Liver (tissue), 3 donors: ENCODE results near the gene GRM1.

Experiments
- FOXA1 ChIP-seq: IDR thresholded peaks from 2 replicates; pipeline ENCODE4 v1.6.1; 2016; ENCODE audit warnings: antibody characterized with exemption
- GABPA ChIP-seq, 2 donors: IDR thresholded peaks in 1 of 2; conservative IDR thresholded peaks in 1 of 2; 2 replicates each; pipeline ENCODE4 v1.6.1; 2016; ENCODE audit warnings: antibody characterized with exemption in 2 of 2, mild to moderate bottlenecking in 1 of 2, moderate library complexity in 1 of 2
- HNF4A ChIP-seq, 2 donors: conservative IDR thresholded peaks; 2 replicates each; pipeline ENCODE4 v1.6.1; 2016; ENCODE audit warnings: antibody characterized with exemption in 2 of 2, mild to moderate bottlenecking in 2 of 2
- HNF4G ChIP-seq: IDR thresholded peaks from 2 replicates; pipeline ENCODE4 v1.6.1; 2016; ENCODE audit warnings: antibody characterized with exemption
- JUND ChIP-seq, 2 donors: IDR thresholded peaks; 2 replicates each; pipeline ENCODE4 v1.6.1; 2016; ENCODE audit warnings: antibody characterized with exemption in 2 of 2
- RAD21 ChIP-seq, 2 donors: IDR thresholded peaks; 2 replicates each; pipeline ENCODE4 v1.6.1; 2016; ENCODE audit warnings: antibody characterized with exemption in 2 of 2, mild to moderate bottlenecking in 2 of 2
- SP1 ChIP-seq: IDR thresholded peaks from 2 replicates; pipeline ENCODE4 v1.6.1; 2018; ENCODE audit warnings: antibody characterized with exemption, mild to moderate bottlenecking
- TAF1 ChIP-seq: conservative IDR thresholded peaks from 2 replicates; pipeline ENCODE4 v1.6.1; 2016; ENCODE audit warnings: antibody characterized with exemption, mild to moderate bottlenecking
- YY1 ChIP-seq: IDR thresholded peaks from 2 replicates; pipeline ENCODE4 v1.6.1; 2016; ENCODE audit warnings: antibody characterized with exemption, mild to moderate bottlenecking
- TF ChIP-seq, protein P1 (sequence below): fragments of 150-350 bp; IDR thresholded peaks from 2 replicates; pipeline ENCODE4 v1.5.1; 2017; ENCODE audit warnings: improper control_type of control experiment, low read depth, low read length; ENCODE audit not compliant: missing input control
- TF ChIP-seq, protein P2 (sequence below): IDR thresholded peaks from 2 replicates; pipeline ENCODE4 v1.6.1; 2016; ENCODE audit warnings: antibody characterized with exemption
- TF ChIP-seq, protein P3 (sequence below): IDR thresholded peaks from 2 replicates; pipeline ENCODE4 v1.6.1; 2016; ENCODE audit warnings: antibody characterized with exemption, mild to moderate bottlenecking
- TF ChIP-seq, protein P4 (sequence below): IDR thresholded peaks from 2 replicates; pipeline ENCODE4 v1.6.1; 2016; ENCODE audit warnings: antibody characterized with exemption
- donor health status: healthy.
- donor health status: healthy.

DNA sequence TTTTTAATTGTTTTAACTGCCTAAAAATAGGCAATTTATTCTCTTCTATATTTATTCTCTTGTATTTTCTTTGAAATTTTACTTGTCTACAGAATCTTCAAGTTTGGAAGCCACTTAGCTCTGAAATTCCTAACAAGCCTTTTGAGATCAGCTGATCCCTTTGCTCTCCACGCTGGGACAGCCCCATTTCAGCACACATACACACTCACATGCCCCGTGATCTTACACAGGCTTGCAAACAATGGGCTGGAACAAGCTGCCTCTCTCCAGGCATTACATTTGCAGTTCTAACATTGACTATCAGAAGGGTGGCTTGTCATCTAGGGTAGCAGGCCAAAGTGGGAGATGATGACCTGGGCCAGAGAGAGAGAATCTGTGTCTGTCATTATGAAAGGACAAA is 452.7 kb downstream of the GRM1 start:
- TF ChIP-seq, protein P1, sequence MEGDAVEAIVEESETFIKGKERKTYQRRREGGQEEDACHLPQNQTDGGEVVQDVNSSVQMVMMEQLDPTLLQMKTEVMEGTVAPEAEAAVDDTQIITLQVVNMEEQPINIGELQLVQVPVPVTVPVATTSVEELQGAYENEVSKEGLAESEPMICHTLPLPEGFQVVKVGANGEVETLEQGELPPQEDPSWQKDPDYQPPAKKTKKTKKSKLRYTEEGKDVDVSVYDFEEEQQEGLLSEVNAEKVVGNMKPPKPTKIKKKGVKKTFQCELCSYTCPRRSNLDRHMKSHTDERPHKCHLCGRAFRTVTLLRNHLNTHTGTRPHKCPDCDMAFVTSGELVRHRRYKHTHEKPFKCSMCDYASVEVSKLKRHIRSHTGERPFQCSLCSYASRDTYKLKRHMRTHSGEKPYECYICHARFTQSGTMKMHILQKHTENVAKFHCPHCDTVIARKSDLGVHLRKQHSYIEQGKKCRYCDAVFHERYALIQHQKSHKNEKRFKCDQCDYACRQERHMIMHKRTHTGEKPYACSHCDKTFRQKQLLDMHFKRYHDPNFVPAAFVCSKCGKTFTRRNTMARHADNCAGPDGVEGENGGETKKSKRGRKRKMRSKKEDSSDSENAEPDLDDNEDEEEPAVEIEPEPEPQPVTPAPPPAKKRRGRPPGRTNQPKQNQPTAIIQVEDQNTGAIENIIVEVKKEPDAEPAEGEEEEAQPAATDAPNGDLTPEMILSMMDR: no peak
- TF ChIP-seq, protein P2, sequence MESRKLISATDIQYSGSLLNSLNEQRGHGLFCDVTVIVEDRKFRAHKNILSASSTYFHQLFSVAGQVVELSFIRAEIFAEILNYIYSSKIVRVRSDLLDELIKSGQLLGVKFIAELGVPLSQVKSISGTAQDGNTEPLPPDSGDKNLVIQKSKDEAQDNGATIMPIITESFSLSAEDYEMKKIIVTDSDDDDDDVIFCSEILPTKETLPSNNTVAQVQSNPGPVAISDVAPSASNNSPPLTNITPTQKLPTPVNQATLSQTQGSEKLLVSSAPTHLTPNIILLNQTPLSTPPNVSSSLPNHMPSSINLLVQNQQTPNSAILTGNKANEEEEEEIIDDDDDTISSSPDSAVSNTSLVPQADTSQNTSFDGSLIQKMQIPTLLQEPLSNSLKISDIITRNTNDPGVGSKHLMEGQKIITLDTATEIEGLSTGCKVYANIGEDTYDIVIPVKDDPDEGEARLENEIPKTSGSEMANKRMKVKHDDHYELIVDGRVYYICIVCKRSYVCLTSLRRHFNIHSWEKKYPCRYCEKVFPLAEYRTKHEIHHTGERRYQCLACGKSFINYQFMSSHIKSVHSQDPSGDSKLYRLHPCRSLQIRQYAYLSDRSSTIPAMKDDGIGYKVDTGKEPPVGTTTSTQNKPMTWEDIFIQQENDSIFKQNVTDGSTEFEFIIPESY: no peak
- TF ChIP-seq GABPA (IDR thresholded peaks at IDR 0.05 in 1 of 2, conservative IDR thresholded peaks at IDR 0.05 in 1 of 2): no peak
- TF ChIP-seq, protein P3, sequence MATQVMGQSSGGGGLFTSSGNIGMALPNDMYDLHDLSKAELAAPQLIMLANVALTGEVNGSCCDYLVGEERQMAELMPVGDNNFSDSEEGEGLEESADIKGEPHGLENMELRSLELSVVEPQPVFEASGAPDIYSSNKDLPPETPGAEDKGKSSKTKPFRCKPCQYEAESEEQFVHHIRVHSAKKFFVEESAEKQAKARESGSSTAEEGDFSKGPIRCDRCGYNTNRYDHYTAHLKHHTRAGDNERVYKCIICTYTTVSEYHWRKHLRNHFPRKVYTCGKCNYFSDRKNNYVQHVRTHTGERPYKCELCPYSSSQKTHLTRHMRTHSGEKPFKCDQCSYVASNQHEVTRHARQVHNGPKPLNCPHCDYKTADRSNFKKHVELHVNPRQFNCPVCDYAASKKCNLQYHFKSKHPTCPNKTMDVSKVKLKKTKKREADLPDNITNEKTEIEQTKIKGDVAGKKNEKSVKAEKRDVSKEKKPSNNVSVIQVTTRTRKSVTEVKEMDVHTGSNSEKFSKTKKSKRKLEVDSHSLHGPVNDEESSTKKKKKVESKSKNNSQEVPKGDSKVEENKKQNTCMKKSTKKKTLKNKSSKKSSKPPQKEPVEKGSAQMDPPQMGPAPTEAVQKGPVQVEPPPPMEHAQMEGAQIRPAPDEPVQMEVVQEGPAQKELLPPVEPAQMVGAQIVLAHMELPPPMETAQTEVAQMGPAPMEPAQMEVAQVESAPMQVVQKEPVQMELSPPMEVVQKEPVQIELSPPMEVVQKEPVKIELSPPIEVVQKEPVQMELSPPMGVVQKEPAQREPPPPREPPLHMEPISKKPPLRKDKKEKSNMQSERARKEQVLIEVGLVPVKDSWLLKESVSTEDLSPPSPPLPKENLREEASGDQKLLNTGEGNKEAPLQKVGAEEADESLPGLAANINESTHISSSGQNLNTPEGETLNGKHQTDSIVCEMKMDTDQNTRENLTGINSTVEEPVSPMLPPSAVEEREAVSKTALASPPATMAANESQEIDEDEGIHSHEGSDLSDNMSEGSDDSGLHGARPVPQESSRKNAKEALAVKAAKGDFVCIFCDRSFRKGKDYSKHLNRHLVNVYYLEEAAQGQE: no peak
- TF ChIP-seq, protein P4, sequence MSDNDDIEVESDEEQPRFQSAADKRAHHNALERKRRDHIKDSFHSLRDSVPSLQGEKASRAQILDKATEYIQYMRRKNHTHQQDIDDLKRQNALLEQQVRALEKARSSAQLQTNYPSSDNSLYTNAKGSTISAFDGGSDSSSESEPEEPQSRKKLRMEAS: no peak
- no peak for TF ChIP-seq HNF4A (conservative IDR thresholded peaks at IDR 0.05)
- no peak for TF ChIP-seq RAD21 (IDR thresholded peaks at IDR 0.05)
- no peak for TF ChIP-seq FOXA1
- TF ChIP-seq TAF1: no peak
- no peak for TF ChIP-seq YY1
- TF ChIP-seq JUND (IDR thresholded peaks at IDR 0.05): no peak
- no peak for TF ChIP-seq HNF4G
- no peak for TF ChIP-seq SP1
